ENCODE data around the gene BARD1.
"Not testable (repeated sequence)": the region's sequence is repeated elsewhere in the genome, so short reads cannot be mapped to it uniquely, and the experiment has no call there.

The BARD1 gene

GRCh38 chr2:214765180-214765579, 44.3 kb downstream of the BARD1 start:
- no peak for DNase-seq

- DNase-seq, result no peak
Observed at GRCh38 chr2:214753455-214753854, 56.0 kb downstream of the BARD1 start.

- DNase-seq, result no peak
Observed at GRCh38 chr2:214750529-214750928, 59.0 kb downstream of the BARD1 start.

- DNase-seq, result no peak
Observed at GRCh38 chr2:214747992-214748391, 61.5 kb downstream of the BARD1 start.

- DNase-seq, result no peak
Observed at GRCh38 chr2:214742119-214742518, 67.4 kb downstream of the BARD1 start.

- DNase-seq, result no peak
Observed at GRCh38 chr2:214740867-214741395, 68.6 kb downstream of the BARD1 start.

- no peak for DNase-seq
Observed at GRCh38 chr2:214737188-214737587, 72.3 kb downstream of the BARD1 start.

- DNase-seq, result no peak
Observed at GRCh38 chr2:214730800-214731407, 78.6 kb downstream of the BARD1 start.

- DNase-seq, result no peak
Observed at GRCh38 chr2:214730248-214730647, 79.2 kb downstream of the BARD1 start.

GRCh38 chr2:214724741-214725140, 84.7 kb downstream of the BARD1 start:
- DNase-seq, result no peak

- DNase-seq, result not testable (repeated sequence)
Observed at GRCh38 chr2:214717837-214718236, 91.6 kb downstream of the BARD1 start.

- DNase-seq, result no peak
Observed at GRCh38 chr2:214716811-214717560, 92.5 kb downstream of the BARD1 start.

- no peak for DNase-seq
Observed at GRCh38 chr2:214715025-214715424, 94.5 kb downstream of the BARD1 start.

GRCh38 chr2:214713080-214713830, 96.2 kb downstream of the BARD1 start:
- DNase-seq, result no peak

GRCh38 chr2:214710729-214711128, 98.8 kb downstream of the BARD1 start:
- no peak for DNase-seq

GRCh38 chr2:214706986-214707385, 102.5 kb downstream of the BARD1 start:
- DNase-seq, result no peak

- DNase-seq, result no peak
Observed at GRCh38 chr2:214699236-214699635, 110.2 kb downstream of the BARD1 start.

GRCh38 chr2:214696681-214697080, 112.8 kb downstream of the BARD1 start:
- no peak for DNase-seq

- DNase-seq, result no peak
Observed at GRCh38 chr2:214695789-214696188, 113.7 kb downstream of the BARD1 start.

- DNase-seq, result not testable (repeated sequence)
Observed at GRCh38 chr2:214683557-214683956, 125.9 kb downstream of the BARD1 start.

GRCh38 chr2:214679736-214680135, 129.7 kb downstream of the BARD1 start:
- DNase-seq, result no peak

- no peak for DNase-seq
Observed at GRCh38 chr2:214676421-214677089, 132.9 kb downstream of the BARD1 start.
